Measurements from ENCODE around the gene KREMEN1.

KREMEN1 gene

DNA sequence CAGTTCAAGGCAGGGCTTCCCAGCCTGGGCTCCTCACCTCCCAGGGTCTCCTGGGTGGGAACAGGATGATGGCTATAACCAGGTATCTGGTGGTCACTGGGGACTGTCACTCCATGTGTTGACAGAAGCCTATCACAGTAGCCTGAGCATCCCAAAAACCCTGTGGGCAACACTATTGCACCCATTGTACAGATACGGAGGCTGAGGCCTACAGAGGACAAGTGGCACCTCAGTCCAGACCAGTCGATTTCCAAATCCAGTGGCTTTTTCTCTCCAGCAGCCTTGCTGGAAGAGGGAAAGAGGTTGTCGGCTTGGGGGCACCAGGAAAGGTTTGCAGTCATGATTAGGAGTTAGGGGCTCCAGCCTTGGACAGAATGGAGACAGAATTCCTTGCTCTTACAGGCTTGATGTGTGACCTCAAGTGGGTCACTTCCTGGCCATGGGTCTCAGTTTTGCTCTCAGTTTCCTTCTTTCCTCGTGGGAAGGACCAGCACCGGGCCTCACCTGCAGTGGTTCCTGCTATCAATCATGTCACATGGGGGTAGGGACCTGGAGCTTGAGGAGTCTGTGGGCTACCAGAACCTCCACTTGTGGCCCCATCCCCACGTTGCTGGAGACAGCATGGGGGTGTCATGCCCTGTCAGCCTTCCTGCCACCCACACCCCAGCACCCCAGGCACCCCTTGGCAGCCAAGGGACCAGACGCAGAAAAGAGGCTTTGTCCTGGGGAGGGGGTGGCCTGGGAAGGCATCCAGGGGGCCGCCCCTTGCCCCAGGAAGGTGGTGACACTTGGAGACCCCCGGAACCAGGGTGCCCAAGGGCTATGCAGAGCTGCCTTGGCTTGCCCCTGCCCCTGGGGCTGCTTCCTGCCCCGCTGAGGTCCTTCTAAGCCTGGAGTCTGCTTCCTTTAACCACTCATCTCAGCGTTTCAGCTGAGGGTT, 135.0 kb downstream of the KREMEN1 start:
- no peak for DNase-seq (ENCODE audit: low read depth in 2 of 2)

DNA sequence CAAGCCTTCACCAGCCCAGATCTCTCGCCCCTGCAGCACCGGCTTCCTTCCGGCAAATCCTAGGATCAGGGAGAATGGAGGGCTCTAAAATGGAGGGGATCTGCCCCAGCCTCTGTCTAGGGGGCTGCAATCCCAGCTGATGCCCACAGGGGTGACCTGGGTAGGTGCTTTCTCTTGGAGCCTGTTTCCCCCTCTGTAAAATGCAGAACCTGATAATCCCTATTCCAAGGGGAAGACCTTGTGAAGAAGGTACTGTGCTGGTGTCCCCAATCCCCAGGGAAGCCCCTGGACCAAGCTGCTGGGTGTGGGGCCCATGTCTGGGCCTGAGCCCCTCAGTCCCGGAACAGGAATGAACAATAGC, 135.6 kb downstream of the KREMEN1 start:
- DNase-seq (ENCODE audit: low read depth in 2 of 2): no peak

DNA sequence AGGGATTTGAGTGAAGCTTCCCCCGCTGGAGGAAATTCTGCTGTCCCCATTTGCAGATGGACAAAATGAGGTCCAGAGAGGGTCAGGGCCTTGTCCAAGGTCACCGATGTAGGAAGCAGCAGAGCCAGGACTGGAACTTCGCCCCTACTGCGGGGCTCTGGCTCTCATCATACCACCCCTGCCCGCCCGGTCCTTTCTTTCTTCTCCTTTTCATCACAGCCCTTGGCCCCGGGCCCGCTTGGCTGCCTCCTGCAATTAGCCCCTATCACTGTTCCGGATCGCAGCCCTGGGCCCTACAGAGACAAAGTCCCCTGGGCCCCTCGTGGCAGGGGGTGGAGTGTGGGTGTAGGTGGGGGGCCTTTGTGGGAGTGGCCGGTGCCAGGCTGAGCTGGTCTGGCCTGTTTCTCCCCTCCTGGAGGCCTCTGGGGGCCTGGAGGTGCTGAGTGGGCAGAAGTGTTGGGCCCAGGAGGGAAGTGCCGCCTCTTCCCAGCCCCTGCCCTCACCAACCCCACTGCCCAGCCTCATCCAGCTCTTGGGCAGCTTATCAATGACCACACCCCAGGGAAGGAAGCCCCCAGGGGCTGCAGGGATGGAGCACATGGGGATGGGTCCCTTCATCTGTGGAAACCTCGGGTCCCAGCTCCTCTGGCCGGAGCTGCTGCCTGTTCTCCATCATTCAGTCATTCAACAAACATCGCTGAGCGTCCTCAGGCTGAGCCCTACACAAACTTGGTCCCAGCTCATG, 136.2 kb downstream of the KREMEN1 start:
- DNase-seq (ENCODE audit: low read depth in 2 of 2): no peak

DNA sequence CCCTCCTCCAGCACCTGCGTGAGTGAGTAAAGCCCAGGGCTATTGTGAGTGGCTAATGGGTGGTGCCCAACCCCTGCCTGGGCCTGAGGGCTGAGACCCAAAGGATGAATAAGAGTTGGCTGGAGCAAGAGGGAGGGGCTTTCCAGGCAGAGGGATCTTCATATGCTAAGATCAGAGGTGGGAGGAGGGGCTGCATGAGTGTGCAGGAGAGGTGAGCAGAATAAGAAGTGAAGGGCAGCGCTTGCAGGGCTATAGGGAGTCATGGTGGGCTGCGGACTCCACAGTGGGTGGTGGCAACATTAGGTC, 136.7 kb downstream of the KREMEN1 start:
- no peak for DNase-seq (ENCODE audit: low read depth in 2 of 2)

DNA sequence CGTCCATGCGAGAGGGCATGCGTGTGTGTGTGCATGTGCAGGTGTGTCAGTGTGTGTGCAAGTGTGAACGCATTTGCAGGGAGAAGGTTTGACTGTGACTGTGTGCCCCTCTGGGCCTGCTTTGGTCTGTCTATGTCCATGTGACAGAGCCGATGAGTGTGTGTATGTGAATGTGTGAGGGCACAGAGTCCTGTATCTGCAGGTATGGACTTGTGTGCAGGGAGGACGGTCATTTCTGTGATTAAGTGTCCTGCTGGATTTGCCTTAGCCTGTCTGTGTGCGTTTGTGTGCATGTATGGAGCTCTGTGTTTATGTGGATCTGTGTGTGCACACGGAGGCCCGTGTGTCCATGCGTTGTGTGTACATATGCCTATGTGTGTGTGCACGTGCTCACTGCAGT, 138.2 kb downstream of the KREMEN1 start:
- DNase-seq (ENCODE audit: low read depth in 2 of 2): no peak

DNA sequence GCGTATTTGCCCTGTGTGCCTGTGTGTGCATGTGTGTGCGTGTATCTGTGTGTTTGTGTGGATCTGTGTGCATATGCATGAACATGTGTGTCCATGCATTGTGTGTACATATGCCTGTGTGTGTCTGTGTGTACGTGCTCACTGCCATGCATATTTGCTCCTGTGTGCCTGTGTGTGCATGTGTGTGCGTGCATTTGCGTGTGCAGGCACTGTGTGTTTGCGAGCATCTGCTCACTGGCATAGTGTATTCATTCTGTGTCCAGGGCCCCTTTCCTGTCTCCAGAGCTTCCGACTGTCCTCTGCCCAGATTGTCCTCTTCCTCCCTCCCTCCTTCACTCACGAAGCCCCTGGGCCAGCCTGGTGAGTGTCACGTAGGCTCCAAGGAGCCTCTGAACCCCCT, 138.6 kb downstream of the KREMEN1 start:
- DNase-seq (ENCODE audit: low read depth in 2 of 2): no peak

DNA sequence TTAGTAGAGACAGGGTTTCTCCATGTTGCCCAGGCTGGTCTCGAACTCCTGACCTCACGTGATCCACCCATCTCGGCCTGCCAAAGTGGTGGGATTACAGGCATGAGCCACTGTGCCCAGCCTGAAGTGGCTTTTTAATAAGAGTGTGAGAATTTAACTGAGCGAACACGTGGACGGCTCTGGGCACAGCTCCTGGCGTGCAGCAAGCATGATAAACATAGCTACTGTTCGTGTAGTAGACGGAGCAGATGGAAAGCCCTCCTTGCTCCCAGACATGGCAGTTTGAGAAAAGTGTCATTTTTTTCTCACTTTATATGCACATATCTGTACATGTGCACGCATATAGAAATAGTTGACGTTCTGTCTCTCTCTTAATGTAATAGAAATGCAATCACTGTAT, 139.9 kb downstream of the KREMEN1 start:
- DNase-seq (ENCODE audit: low read depth in 2 of 2): no peak

DNA sequence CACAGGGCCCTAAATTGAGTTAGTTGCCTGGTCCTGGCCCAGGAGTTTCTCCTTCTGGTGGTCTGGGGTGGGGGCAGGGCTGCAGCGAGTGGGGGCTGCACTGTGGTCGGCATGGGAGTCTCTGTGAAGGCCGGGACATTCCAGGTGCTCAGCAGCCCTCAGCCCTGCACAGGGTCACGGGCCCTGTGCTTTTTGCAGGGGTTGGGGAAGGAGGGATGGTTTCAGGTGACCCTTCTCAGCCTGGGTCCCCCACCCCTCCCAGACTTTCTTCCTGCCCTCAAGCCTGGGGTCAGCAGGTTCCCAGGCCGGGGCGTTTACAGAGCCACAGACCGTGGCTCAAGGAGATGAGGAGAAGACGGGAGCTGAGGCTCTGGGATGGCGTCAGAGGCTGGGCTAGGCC, 140.7 kb downstream of the KREMEN1 start:
- DNase-seq (ENCODE audit: low read depth in 2 of 2): no peak

DNA sequence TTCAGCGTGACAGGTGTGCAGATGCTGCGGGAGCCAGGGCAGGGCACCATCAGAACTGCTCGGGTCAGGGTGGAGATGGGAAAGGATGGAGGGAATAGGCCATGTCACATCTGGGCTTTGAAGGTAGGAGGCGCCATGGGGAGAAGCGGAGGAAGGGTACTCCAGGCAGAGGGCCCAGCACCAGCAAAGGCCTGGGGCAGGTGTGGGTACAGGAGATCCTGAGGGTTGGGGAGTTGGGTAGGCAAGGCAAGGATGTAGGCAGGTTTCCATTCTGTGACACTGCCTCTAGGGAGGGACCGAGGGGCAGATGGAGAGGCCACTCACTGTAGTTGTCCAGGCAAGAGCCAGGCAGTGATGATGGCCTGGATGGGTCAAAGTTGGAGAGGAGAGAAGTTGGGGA, 141.4 kb downstream of the KREMEN1 start:
- no peak for DNase-seq (ENCODE audit: low read depth in 2 of 2)

DNA sequence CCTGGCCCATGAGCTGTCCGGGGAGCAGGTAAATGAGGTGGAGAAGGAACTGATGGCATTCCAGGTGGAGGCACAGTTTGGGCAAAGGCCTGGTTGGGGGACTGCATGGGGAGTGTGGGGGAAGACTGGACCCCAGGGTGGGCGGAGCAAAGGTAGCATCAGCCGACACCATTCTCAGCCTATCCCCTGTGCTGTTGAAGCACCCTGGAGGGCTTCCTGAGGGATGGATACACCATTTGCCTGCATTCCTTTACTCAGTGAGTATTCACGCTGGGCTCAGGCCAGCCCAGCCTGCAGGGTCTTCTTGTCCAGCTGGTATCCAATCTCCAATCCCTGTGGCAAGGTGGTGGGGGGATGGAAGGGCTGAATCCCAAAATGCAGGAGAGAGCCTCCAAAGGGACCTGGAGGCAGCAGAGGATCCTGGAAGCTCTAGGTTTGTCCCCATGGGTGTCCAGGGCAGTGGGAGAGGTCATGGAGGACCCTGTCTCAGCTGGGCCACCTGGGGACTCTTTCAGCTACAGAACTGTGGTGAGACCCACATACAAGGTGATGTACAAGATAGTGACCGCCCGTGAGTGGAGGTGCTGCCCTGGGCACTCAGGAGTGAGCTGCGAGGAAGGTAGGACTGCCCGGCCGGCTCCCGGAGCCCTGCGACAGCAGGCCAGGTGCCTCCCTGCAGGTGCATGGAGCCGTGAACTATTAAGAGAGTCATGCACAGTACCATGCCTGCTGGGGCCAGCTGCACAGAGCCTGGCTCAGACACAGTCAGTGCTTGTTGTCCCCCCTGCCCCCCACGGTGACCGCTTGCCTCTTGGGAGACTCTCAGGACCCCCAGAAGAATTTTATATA, 142.4 kb downstream of the KREMEN1 start:
- no peak for DNase-seq (ENCODE audit: low read depth in 2 of 2)

DNA sequence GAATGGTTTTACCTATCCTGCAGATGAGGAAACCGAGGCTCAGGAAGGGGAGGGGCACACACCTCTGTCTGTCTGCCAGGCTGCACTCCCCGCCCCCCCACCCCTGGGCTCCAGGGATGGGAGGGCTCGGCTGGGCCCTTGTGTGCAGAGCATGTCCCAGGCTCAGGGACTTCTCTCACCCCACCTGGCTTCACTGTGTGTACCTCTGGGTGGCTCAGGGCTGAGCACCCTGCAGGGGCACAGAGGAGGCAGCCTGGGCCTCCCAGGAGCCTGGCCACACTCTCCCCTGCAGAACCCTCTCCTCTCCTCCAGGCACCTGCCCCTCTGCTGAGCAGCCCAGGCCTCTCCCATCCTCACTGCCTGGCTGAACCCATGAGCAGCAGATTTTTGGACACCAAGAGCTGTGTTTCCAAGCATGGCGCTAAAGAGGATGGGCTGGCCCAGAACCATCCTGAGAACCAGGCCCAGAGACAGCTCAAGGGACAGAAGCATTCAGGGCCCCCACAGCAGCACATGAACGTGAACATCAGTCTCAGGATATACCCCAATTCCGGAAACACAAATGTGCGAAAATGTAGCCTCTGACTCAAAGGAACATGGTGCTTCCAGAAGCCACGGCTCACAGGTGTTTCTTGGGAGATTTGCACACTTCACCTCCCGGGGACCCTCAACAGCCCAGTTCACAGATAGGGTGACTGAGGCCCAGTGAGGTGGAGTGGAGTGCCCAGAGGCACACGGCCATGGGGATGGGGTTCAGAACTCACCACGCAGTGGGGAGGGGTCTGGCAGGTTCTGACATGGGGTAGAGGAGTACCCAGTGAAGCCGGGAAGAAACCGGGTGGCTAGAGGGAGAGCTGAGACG, 143.4 kb downstream of the KREMEN1 start:
- DNase-seq (ENCODE audit: low read depth in 2 of 2): no peak

DNA sequence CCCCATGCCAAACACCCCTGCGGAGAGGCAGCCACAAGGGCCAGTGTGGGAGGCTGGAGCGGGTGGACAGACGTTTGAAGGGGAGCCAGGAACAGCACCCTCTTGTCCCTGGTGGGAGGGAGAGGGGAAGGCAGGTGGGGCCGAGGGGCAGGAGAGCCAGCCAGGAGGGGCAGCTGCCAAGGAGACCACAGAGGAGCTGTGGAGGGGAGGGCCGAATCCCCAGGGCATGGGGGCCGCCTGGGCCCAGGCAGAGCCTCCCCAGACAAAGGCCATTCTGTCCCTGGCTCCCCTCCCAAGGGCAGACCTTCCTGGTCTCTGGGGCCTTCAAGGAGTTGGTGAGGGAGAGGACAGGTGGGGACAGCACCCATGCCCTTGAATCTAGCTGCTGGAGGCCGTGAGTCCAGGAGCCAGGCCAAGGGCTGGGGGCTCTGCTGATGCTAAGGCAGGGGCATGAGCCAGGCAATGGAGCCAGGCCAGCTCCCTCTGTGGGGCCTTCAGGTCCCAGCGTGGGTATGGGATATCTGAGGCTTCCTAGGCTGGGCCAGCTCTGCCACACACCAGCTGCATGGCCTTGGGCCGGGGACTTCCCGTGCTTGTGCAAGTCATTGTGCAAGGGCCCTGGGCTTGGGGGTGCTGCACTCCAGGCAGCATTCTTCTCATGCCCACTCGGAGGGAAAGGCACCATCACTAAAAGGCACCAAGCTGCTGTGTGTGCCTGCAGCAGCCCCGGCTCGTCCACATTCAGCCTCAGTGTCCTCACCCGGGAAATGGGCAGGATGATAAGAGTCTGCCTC, 144.2 kb downstream of the KREMEN1 start:
- no peak for DNase-seq (ENCODE audit: low read depth in 2 of 2)
